Stimulated activated CD4-positive, alpha-beta T cell treated with anti-CD3 and anti-CD28 coated beads, Interleukin-15, amount 100 ng/mL, for 1 hour (primary cell): ENCODE measurements around the gene TLX2.

Experiments
- DNase-seq, 2 donors: peaks; one replicate each; pipeline ENCODE4 v3.0.0-alpha.2; 2020; ENCODE audit warnings: low read depth in 1 of 2, low spot score in 1 of 2

TLX2 gene

GRCh38 chr2:74531666-74532065, 17.4 kb downstream of the TLX2 start:
- no peak for DNase-seq

- DNase-seq, result no peak
Observed at GRCh38 chr2:74532222-74532621, 18.0 kb downstream of the TLX2 start.

GRCh38 chr2:74533464-74533863, 19.2 kb downstream of the TLX2 start:
- DNase-seq, result no peak

GRCh38 chr2:74534411-74534810, 20.2 kb downstream of the TLX2 start:
- no peak for DNase-seq

DNA sequence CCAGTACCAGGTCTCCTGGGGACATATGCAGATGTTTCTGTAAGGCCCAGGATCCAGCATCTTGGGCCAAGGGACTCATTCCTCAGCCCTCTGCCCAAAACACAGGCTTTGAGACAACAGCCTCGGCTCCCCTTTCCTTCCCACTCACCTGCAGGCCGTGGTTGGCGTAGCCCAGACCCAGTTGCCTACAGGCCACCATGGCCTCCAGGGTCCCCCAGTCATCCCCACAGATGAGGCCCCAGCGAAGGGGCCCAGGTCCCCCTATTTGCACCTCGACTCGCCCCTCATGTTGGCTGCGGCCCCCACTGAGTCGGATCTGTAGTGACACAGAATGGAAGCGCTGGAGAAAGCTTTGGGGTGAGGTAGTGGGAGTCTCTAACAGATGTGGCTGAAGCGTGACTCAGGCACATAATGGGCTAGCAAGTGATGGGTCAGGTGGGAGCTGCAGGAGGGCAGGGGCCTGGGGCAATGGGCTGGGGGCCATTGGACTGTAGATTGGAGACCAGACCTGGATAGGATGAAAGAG, 21.3 kb downstream of the TLX2 start:
- DNase-seq, result no peak

- DNase-seq, result no peak
Observed at GRCh38 chr2:74536166-74536950, 22.1 kb downstream of the TLX2 start.

GRCh38 chr2:74537140-74537539, 22.9 kb downstream of the TLX2 start:
- DNase-seq, result no peak

- DNase-seq, result no peak
Observed at GRCh38 chr2:74538881-74539339, 24.7 kb downstream of the TLX2 start.

DNA sequence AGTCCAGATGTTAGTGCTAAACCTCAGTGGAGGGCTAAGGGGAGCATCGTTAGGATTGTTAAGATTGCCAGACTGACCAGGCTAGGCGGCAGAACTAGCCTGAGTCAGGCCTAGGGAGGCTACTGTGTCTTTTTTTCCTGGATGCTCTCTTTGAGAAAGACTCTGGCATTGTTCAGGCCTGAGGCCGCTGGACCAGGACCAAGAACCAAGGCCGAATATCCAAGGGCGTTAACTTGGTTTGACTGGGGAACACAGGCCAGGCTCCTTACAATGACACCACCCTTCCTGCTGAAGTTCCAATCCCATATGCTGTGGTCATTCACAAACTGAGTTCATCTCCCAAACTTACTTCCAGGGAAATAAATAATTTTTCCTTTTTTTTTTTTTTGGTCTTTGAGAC, 26.0 kb downstream of the TLX2 start:
- no peak for DNase-seq

GRCh38 chr2:74542978-74543377, 28.7 kb downstream of the TLX2 start:
- DNase-seq, result no peak

GRCh38 chr2:74544634-74545033, 30.4 kb downstream of the TLX2 start:
- no peak for DNase-seq

DNA sequence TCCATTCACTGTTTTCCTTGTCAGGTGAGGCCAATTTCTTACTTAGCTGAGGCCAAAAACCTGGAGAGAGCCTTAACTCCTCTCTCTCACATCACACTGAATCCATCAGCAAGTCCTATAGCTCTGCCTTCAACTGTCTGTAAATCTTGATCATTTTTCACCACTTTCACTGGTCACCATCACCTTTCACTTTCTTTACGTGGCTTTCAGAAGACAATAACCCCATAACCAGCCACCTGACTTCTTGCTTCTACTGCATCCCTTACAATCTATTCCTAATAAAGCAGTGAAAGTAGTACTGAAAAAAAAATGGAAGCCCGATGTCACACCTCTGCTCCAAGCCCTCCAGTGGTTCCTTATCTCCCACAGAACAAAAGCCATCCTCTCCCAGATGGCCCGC, 31.8 kb downstream of the TLX2 start:
- DNase-seq, result no peak

DNA sequence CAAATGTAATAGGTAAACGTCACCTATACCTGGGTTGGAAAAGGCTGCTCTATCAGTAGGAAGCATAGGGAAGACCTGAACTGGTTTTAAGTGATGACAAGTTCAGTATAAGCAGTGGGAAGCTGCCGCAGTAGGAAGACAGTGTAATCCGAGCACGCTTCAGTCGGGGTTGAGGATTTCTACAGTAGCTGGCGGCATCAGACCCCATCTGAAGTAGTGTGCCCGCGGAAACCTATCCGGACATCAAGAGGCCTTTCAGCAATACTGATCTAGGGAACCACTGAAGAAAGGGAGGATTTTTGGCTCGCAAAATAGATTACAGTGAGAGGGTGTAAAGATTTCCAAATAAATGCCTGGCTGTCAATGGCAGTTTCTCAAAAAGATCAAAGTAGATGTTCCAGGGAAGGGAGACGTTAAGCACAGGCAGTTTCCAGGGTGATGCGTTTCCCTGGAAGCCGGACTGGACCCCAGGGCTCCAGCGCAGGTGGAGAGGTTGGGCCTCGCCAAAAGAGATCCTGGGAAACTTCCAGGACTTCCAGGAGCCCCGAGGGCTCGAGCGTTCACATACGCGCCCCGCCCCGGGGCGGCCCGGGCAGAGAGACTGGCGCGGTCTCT, 34.1 kb downstream of the TLX2 start:
- DNase-seq, result no peak

GRCh38 chr2:74548900-74549826, 34.9 kb downstream of the TLX2 start:
- DNase-seq, result no peak

DNA sequence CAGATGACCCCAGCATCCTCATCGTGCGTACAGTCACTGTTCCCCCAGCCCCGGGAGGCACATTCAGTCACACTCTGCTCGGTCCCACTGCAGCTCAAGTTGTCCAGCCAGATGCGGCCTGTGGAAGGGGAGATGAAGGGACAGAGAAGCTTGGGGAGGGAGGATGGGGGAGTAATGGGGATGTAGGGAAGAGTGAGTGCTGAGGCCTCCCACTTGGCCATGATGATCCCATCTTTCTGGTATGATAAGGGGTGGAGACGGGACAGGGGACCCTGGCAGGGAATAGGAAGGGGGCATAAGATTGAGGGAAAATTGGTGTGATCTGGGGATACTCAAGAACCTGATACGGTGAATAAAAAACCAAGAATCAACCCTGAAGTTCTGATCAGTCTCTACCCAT, 36.0 kb downstream of the TLX2 start:
- DNase-seq, result no peak

GRCh38 chr2:74551530-74551929, 37.3 kb downstream of the TLX2 start:
- DNase-seq, result no peak

- no peak for DNase-seq
Observed at GRCh38 chr2:74551942-74552913, 38.0 kb downstream of the TLX2 start.

DNA sequence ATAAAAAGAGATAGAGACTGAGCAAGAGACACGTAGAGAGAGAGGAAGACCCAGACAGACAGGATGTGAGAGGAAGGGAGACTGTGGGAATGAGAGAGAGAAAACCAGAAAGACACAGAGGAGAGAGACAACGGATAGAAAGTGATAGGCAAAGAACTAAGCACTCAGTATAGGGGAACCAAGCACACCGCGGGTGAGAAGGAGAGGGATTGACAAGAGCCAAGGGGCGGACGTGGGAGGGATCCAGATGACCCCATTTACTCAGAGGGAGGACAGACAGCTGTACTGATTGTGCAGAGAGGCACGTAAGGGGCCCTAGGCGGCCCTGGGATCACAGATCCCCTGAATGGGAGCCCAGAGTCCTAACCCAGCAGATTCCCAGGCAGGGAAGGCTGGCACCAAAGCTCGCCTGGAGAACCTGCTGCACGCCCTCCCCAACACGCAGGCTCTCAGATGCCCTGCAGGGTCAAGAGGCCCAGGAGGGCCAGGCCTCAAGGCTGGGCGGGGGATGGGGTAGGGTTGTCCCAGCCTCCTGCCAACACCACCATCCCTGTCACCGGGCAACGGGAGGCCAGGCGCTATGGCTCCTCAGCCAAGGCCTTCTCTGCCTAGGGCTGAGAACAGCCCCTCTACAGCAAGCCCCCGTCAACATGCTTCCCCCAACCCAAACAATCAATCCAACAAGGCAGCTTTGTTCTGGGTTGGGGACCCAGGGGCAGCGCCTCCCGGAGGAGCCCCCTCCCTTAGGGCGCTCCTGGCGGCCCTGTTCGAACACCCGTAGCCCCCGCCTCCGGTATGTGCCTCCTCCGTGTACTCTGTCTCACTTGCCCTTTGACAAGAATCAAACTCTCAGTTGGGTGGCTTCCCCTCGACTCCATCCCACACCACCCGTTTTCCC, 38.9 kb downstream of the TLX2 start:
- no peak for DNase-seq
